H1 (cell line): Measurements from ENCODE around the gene SMTNL2. TPM values are rescaled to one million over a fixed set of nuclear protein-coding genes. Genes with fewer than 3 reads are reported as not detected.

Experiments used
- CTCF ChIA-PET: fragments of 300-600 bp; sonication (Branson Sonifier 250); formaldehyde crosslinking; loops from one replicate; lab custom pipeline; 2021; ENCODE audit not compliant: partially characterized antibody; lab: Charles Lee
- POLR2A ChIA-PET: fragments of 300-600 bp; sonication (Branson Sonifier 250); formaldehyde crosslinking; loops from one replicate; lab custom pipeline; 2021; ENCODE audit warnings: inconsistent platforms; ENCODE audit not compliant: partially characterized antibody; lab: Charles Lee
- DNase-seq, 2 experiments: peaks; one replicate each; pipeline versions ENCODE4 v3.0.0 to v3.0.0-alpha.2; 2010 to 2022; ENCODE audit warnings: low spot score in 2 of 2, low read depth in 1 of 2, mixed read lengths in 1 of 2
- FAIRE-seq: peaks from 2 replicates; lab custom pipeline; 2011; peaks lifted over from hg19 to GRCh38; lab: Jason Lieb, UNC
- H2AFZ ChIP-seq: 2 replicates; pipeline ENCODE4 v1.8.1; 2012; ENCODE audit warnings: low read length, inconsistent platforms
- H2AK5ac ChIP-seq: 2 replicates; pipeline ENCODE4 v1.6.1; 2013; ENCODE audit warnings: low read depth, low read length
- H2BK120ac ChIP-seq: replicated peaks from 2 replicates; pipeline ENCODE3; 2013; ENCODE audit warnings: low read depth, low read length, inconsistent platforms
- H2BK12ac ChIP-seq: 2 replicates; pipeline ENCODE4 v1.6.1; 2013; ENCODE audit warnings: low read depth, low read length
- H2BK15ac ChIP-seq: 2 replicates; pipeline ENCODE4 v1.6.1; 2013; ENCODE audit warnings: low read length
- H2BK20ac ChIP-seq: 2 replicates; pipeline ENCODE4 v1.6.1; 2013; ENCODE audit warnings: low read length
- H2BK5ac ChIP-seq: 2 replicates; pipeline ENCODE4 v1.6.1; 2013; ENCODE audit warnings: low read depth, low read length
- H3K14ac ChIP-seq: 2 replicates; pipeline ENCODE4 v1.6.1; 2013; ENCODE audit warnings: inconsistent platforms; ENCODE audit not compliant: insufficient read length
- H3K18ac ChIP-seq: 2 replicates; pipeline ENCODE4 v1.6.1; 2013; ENCODE audit warnings: low read length; ENCODE audit errors: extremely low read depth
- H3K23ac ChIP-seq: 2 replicates; pipeline ENCODE4 v1.6.1; 2013; ENCODE audit warnings: inconsistent platforms; ENCODE audit not compliant: insufficient read length
- H3K23me2 ChIP-seq: 2 replicates; pipeline ENCODE4 v1.6.1; 2013; ENCODE audit warnings: low read depth, low read length
- H3K27ac ChIP-seq: 2 replicates; pipeline ENCODE4 v1.6.1; 2011; ENCODE audit warnings: low read depth, low read length, inconsistent platforms
- H3K27me3 ChIP-seq, 4 experiments: replicated peaks in 1 of 4; 1 replicate in 1 of 4; 2 replicates in 3 of 4; pipeline versions ENCODE4 v1.6.1 to v1.8.1; 2011 to 2013; ENCODE audit warnings: low read length in 3 of 4, mild to moderate bottlenecking in 3 of 4, inconsistent platforms in 2 of 4, mixed read lengths in 2 of 4, moderate library complexity in 1 of 4; ENCODE audit not compliant: control insufficient read depth in 3 of 4, insufficient read depth in 3 of 4; ENCODE audit errors: extremely low read depth in 1 of 4
- H3K36me3 ChIP-seq, 4 experiments: 2 replicates each; pipeline versions ENCODE4 v1.6.1 to v1.8.1; 2011 to 2013; ENCODE audit warnings: mild to moderate bottlenecking in 4 of 4, low read length in 3 of 4, moderate library complexity in 2 of 4, control low read depth in 1 of 4, inconsistent platforms in 1 of 4; ENCODE audit not compliant: insufficient read depth in 4 of 4, control insufficient read depth in 2 of 4
- H3K4ac ChIP-seq: replicated peaks from 2 replicates; pipeline ENCODE3; 2013; ENCODE audit warnings: low read length, low read depth, mixed read lengths, inconsistent platforms; ENCODE audit not compliant: insufficient read length
- H3K4me1 ChIP-seq, 4 experiments: replicated peaks in 1 of 4; 1 replicate in 1 of 4; 2 replicates in 3 of 4; pipeline versions ENCODE4 v1.6.1 to v1.8.1; 2011 to 2013; ENCODE audit warnings: low read length in 3 of 4, inconsistent platforms in 2 of 4, mixed read lengths in 1 of 4; ENCODE audit not compliant: insufficient read depth in 4 of 4, control insufficient read depth in 3 of 4
- H3K4me2 ChIP-seq, 2 experiments: 2 replicates each; pipeline versions ENCODE4 v1.6.1 to v1.8.1; 2011 to 2013; ENCODE audit warnings: low read depth in 2 of 2, low read length in 2 of 2, control low read depth in 1 of 2, inconsistent platforms in 1 of 2, mild to moderate bottlenecking in 1 of 2; ENCODE audit not compliant: insufficient read depth in 1 of 2
- H3K4me3 ChIP-seq, 4 experiments: fragments of 200-600, 300-600 bp in 1 of 4; sonication (generic), shearing (Covaris generic), sonication (Bioruptor Twin) in 1 of 4; 2 replicates each; pipeline versions ENCODE4 v1.5.1 to v1.8.1; 2011 to 2016; ENCODE audit warnings: low read length in 4 of 4, low read depth in 3 of 4, control low read depth in 2 of 4, inconsistent platforms in 2 of 4, mild to moderate bottlenecking in 2 of 4, mixed read lengths in 1 of 4, moderate library complexity in 1 of 4; ENCODE audit not compliant: insufficient read depth in 2 of 4; ENCODE audit errors: extremely low read depth in 1 of 4
- H3K56ac ChIP-seq: replicated peaks from 2 replicates; pipeline ENCODE3; 2013; ENCODE audit warnings: low read depth, mild to moderate bottlenecking, mixed read lengths, low read length, inconsistent platforms; ENCODE audit not compliant: insufficient read length
- H3K79me1 ChIP-seq: 2 replicates; pipeline ENCODE4 v1.6.1; 2013; ENCODE audit warnings: low read depth, low read length, control low read depth
- H3K79me2 ChIP-seq, 2 experiments: 2 replicates each; pipeline versions ENCODE4 v1.6.1 to v1.8.1; 2012 to 2013; ENCODE audit warnings: low read length in 2 of 2, mild to moderate bottlenecking in 2 of 2, inconsistent platforms in 1 of 2; ENCODE audit not compliant: insufficient read depth in 2 of 2, control insufficient read depth in 1 of 2
- H3K9ac ChIP-seq, 4 experiments: replicated peaks in 1 of 4; 1 replicate in 1 of 4; 2 replicates in 3 of 4; pipeline versions ENCODE4 v1.6.1 to v1.8.1; 2011 to 2013; ENCODE audit warnings: low read depth in 3 of 4, low read length in 3 of 4, control low read depth in 2 of 4, mild to moderate bottlenecking in 2 of 4, moderate library complexity in 2 of 4, inconsistent platforms in 1 of 4; ENCODE audit errors: extremely low read depth in 1 of 4
- H3K9me3 ChIP-seq, 2 experiments: 2 replicates each; pipeline versions ENCODE4 v1.6.1 to v1.8.1; 2012 to 2013; ENCODE audit warnings: mild to moderate bottlenecking in 2 of 2, moderate library complexity in 2 of 2, control low read depth in 1 of 2, inconsistent platforms in 1 of 2, low read depth in 1 of 2, low read length in 1 of 2, mixed read lengths in 1 of 2; ENCODE audit not compliant: insufficient read depth in 2 of 2
- H4K20me1 ChIP-seq, 2 experiments: replicated peaks in 1 of 2; 2 replicates each; pipeline versions ENCODE3 to v1.8.1; 2011 to 2013; ENCODE audit warnings: inconsistent platforms in 2 of 2, low read length in 2 of 2, mild to moderate bottlenecking in 1 of 2; ENCODE audit not compliant: insufficient read depth in 2 of 2, control insufficient read depth in 1 of 2
- H4K5ac ChIP-seq: 2 replicates; pipeline ENCODE4 v1.6.1; 2013; ENCODE audit warnings: low read length, low read depth, mixed read lengths, inconsistent platforms; ENCODE audit not compliant: insufficient read length
- H4K8ac ChIP-seq: 2 replicates; pipeline ENCODE4 v1.8.0; 2013; ENCODE audit warnings: mild to moderate bottlenecking, moderate library complexity, low read length, inconsistent platforms; ENCODE audit not compliant: insufficient read depth; ENCODE audit errors: extremely low read depth
- H4K91ac ChIP-seq: replicated peaks from 2 replicates; pipeline ENCODE3; 2013; ENCODE audit warnings: low read length, mixed read lengths, inconsistent platforms; ENCODE audit not compliant: insufficient read length
- ASH2L ChIP-seq: fragments of 200-600, 300-600 bp; sonication (generic); IDR thresholded peaks from one replicate; pipeline ENCODE4 v1.7.1; 2017; ENCODE audit warnings: low read length
- BCL11A ChIP-seq, 2 experiments: IDR thresholded peaks; one replicate each; pipeline ENCODE4 v1.6.1; 2011; ENCODE audit warnings: low read depth in 2 of 2, low read length in 2 of 2, mild to moderate bottlenecking in 2 of 2
- BRCA1 ChIP-seq: IDR thresholded peaks from 2 replicates; pipeline ENCODE4 v1.6.1; 2012; ENCODE audit warnings: low read depth, low read length, improper control_type of control experiment
- CHD2 ChIP-seq: IDR thresholded peaks from 2 replicates; pipeline ENCODE4 v1.6.1; 2012; ENCODE audit warnings: low read length, improper control_type of control experiment
- CTBP2 ChIP-seq: IDR thresholded peaks from 2 replicates; pipeline ENCODE4 v1.7.0; 2011; ENCODE audit warnings: borderline replicate concordance, mild to moderate bottlenecking, moderate library complexity, mixed read lengths, low read length; ENCODE audit not compliant: insufficient read depth, insufficient read length
- KDM4A ChIP-seq: IDR thresholded peaks from one replicate; pipeline ENCODE4 v1.7.1; 2012; ENCODE audit warnings: low read depth, mild to moderate bottlenecking, moderate library complexity, low read length, inconsistent platforms; ENCODE audit not compliant: severe bottlenecking
- KDM5A ChIP-seq: fragments of 200-600 bp; IDR thresholded peaks from 2 replicates; pipeline ENCODE4 v1.7.1; 2012; ENCODE audit warnings: mild to moderate bottlenecking, low read length, inconsistent platforms, mixed read lengths
- POU5F1 ChIP-seq: IDR thresholded peaks from 2 replicates; pipeline ENCODE4 v1.6.1; 2011; ENCODE audit warnings: low read depth, mild to moderate bottlenecking, low read length, moderate library complexity
- TEAD4 ChIP-seq: IDR thresholded peaks from 2 replicates; pipeline ENCODE4 v1.6.1; 2012; ENCODE audit warnings: low read depth, low read length, inconsistent platforms, mixed read lengths
- WGBS, 2 experiments: shearing (Covaris generic) in 1 of 2; methylation state at CpG; one replicate each; pipeline versions ENCODE4 v1.1.6 to v1.1.7; 2013 to 2015; ENCODE audit warnings: low lambda C conversion rate in 2 of 2, mixed read lengths in 2 of 2, inconsistent platforms in 1 of 2, low coverage in 1 of 2, missing lambda C conversion rate in 1 of 2; ENCODE audit not compliant: insufficient replicate concordance in 2 of 2, insufficient coverage in 1 of 2, insufficient read length in 1 of 2; ENCODE audit errors: extremely low coverage in 1 of 2, missing lambda C conversion rate in 1 of 2; 5-methylcytosine and 5-hydroxymethylcytosine counted together
- polyA plus RNA-seq, 7 experiments: library from polyadenylated mRNA; depleted of rRNA in 3 of 7; stranded (reverse) in 5 of 7; unstranded in 2 of 7; fragments of >200 nt in 5 of 7; fragments of 200-250 nt in 2 of 7; gene quantifications; 1 replicate in 5 of 7; 2 replicates in 1 of 7; 4 replicates in 1 of 7; pipeline versions ENCODE4 v1.2.1 to v1.2.3, GENCODE V29; 2011 to 2013; ENCODE audit warnings: missing spikeins in 2 of 7, mixed read lengths in 2 of 7
- total RNA-seq: library from RNA; stranded (reverse); fragmentation: NEBNext Ultra II Directional; extraction: Animal tissue kit (Norgen Biotek cat#: 25700); gene quantifications from 2 replicates; pipeline ENCODE4 v1.2.1, GENCODE V29; 2021
- TF ChIP-seq, protein P1 (sequence below), 3 experiments: IDR thresholded peaks; 1 replicate in 2 of 3; 2 replicates in 1 of 3; pipeline versions ENCODE4 v1.5.1 to v1.6.1; 2011; ENCODE audit warnings: low read length in 3 of 3, mild to moderate bottlenecking in 3 of 3, inconsistent platforms in 2 of 3, low read depth in 1 of 3, moderate library complexity in 1 of 3; ENCODE audit not compliant: insufficient read depth in 1 of 3; ENCODE audit errors: control extremely low read depth in 1 of 3
- TF ChIP-seq, protein P2 (sequence below): IDR thresholded peaks from 2 replicates; pipeline ENCODE4 v1.6.1; 2012; ENCODE audit warnings: inconsistent platforms

The SMTNL2 gene
- total and polyA plus RNA-seq, 2 of the 8 experiments (the other 6 are each of a cell fraction or from before 2014, with no cell fraction given), result 3.6 to 4.5 TPM

DNA sequence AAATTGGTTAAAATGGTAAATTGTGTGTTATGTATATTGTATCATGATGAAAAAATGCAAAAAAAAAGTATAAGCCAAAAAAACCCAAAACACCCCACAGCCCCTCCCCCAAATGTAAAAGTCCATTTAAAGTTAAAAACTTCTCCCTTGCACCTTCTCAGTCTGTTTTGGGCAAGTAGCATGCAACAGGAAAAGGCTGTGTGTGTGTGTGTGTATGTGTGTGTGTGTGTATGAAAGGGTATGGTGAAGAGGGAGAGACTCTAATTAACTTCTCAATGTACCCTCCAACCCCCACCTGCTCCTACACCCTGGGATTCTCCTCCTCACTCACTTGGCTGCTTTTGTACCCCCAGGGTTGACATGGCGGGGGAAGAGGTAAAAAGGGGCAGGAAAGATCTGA, 14.7 kb upstream of the SMTNL2 start:
- 72% methylated on average over 1 of the region's 1 CpG; no CpG with 5 or more reads in 1 of the 2 experiments for WGBS, 2 experiments
- no peak overlapping the region for H2AFZ ChIP-seq
- no peak for TF ChIP-seq POU5F1
- TF ChIP-seq ASH2L, result no peak
- TF ChIP-seq BCL11A (IDR thresholded peaks at IDR 0.05; ENCODE audit: low read depth in 2 of 2, low read length in 2 of 2), result no peak
- no peak for TF ChIP-seq KDM5A
- TF ChIP-seq, protein P1, sequence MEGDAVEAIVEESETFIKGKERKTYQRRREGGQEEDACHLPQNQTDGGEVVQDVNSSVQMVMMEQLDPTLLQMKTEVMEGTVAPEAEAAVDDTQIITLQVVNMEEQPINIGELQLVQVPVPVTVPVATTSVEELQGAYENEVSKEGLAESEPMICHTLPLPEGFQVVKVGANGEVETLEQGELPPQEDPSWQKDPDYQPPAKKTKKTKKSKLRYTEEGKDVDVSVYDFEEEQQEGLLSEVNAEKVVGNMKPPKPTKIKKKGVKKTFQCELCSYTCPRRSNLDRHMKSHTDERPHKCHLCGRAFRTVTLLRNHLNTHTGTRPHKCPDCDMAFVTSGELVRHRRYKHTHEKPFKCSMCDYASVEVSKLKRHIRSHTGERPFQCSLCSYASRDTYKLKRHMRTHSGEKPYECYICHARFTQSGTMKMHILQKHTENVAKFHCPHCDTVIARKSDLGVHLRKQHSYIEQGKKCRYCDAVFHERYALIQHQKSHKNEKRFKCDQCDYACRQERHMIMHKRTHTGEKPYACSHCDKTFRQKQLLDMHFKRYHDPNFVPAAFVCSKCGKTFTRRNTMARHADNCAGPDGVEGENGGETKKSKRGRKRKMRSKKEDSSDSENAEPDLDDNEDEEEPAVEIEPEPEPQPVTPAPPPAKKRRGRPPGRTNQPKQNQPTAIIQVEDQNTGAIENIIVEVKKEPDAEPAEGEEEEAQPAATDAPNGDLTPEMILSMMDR (IDR thresholded peaks at IDR 0.05; ENCODE audit: control extremely low read depth in 1 of 3, insufficient read depth in 1 of 3, low read depth in 1 of 3, low read length in 3 of 3), result no peak
- no peak for TF ChIP-seq BRCA1
- no peak for TF ChIP-seq CTBP2
- TF ChIP-seq, protein P2, sequence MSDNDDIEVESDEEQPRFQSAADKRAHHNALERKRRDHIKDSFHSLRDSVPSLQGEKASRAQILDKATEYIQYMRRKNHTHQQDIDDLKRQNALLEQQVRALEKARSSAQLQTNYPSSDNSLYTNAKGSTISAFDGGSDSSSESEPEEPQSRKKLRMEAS, result no peak
- no peak for TF ChIP-seq TEAD4
- no peak for TF ChIP-seq CHD2
- TF ChIP-seq KDM4A, result no peak

More for the DNA sequence above, 14.7 kb upstream of the SMTNL2 start:
- no peak overlapping the region for H4K5ac ChIP-seq
- H2AK5ac ChIP-seq, result no peak overlapping the region
- no peak overlapping the region for H2BK20ac ChIP-seq
- H3K4me3 ChIP-seq, result no peak overlapping the region
- H3K23ac ChIP-seq, result no peak overlapping the region
- H3K79me1 ChIP-seq, result no peaks in the 10 kb centered on the region
- no peaks in the 10 kb centered on the region; the same call in 1 of the 2 replicates for H3K23me2 ChIP-seq
- H3K36me3 ChIP-seq, result no peaks in the 10 kb centered on the region
- no peak overlapping the region for H3K4ac ChIP-seq
- H4K91ac ChIP-seq, result no peak overlapping the region
- H3K9ac ChIP-seq, result no peak overlapping the region
- no peak overlapping the region for H2BK12ac ChIP-seq
- no peak overlapping the region for H2BK120ac ChIP-seq
- peaks cover 2 to 8% (median 6%) of the 10 kb centered on the region in 4 experiments; a peak in 4 of 7 replicates for H3K4me1 ChIP-seq
- no peak for DNase-seq
- H2BK5ac ChIP-seq, result no peak overlapping the region
- no peak overlapping the region for H3K14ac ChIP-seq
- ChIA-PET CTCF (interaction anchor here (0.7 to 7.4 kb wide), 9 partner anchors 8 to 215 kb away, joined by 3 to 170 read pairs (median 5); partner anchors contain the start of genes GGT6 and SMTNL2), POLR2A (interaction anchor here (1.1 kb wide), 1 partner anchor 57 kb away, joined by 4 read pairs; no protein-coding TSS in a partner anchor)
- H3K27ac ChIP-seq, result no peak overlapping the region
- no peaks in the 10 kb centered on the region for H4K20me1 ChIP-seq
- H2BK15ac ChIP-seq, result no peak overlapping the region
- H4K8ac ChIP-seq, result no peak overlapping the region
- no peak for FAIRE-seq
- H3K9me3 ChIP-seq, result no peaks in the 10 kb centered on the region
- no peak overlapping the region for H3K4me2 ChIP-seq
- H3K56ac ChIP-seq, result no peak overlapping the region
- no peaks in the 10 kb centered on the region for H3K79me2 ChIP-seq
- H3K27me3 ChIP-seq, result no peaks in the 10 kb centered on the region; a peak in 1 of 7 replicates
- no peak overlapping the region for H3K18ac ChIP-seq
